HG02973 (cell line): ENCODE data around the gene RDH13.
"Not testable (repeated sequence)": the region's sequence is repeated elsewhere in the genome, so short reads cannot be mapped to it uniquely, and the experiment has no call there.

Experiments
- ATAC-seq: cut with Tn5 transposase; IDR thresholded peaks from one replicate; pipeline ENCODE4 v1.9.1; 2021; ENCODE audit warnings: moderate library complexity; ENCODE audit not compliant: unreplicated experiment

RDH13 gene

GRCh38 chr19:55079400-55080038 is 16.6 kb upstream of the RDH13 start:
- ATAC-seq: no peak

GRCh38 chr19:55078996-55079395 is 16.0 kb upstream of the RDH13 start:
- ATAC-seq: no peak

DNA sequence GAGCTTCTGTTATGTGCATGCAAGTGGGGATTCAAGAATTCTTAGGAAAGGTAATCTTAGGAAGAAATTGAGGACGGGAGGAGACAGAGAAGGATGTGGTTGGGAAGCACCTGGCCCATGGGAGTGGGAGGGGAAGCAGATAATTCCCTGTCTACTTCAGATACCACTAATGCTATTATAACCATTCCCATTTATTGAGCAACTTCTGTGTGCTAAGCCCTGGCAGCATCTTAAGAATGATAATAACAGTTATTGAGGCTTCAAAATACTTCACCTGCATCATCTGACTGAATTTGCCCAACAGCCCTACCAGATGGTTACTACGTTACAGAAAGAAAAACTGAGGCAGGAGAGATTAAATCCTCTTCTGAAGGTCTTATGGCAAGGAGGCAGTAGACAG is 14.2 kb upstream of the RDH13 start:
- ATAC-seq: no peak

GRCh38 chr19:55076321-55076720 is 13.4 kb upstream of the RDH13 start:
- ATAC-seq: no peak

- no peak for ATAC-seq
Measured at GRCh38 chr19:55075371-55075998, 12.5 kb upstream of the RDH13 start, which contains the start of gene EPS8L1. TSS of gene EPS8L1 (plus strand) at chr19:55075869. CDS start at chr19:55076445, 576 bp downstream.

DNA sequence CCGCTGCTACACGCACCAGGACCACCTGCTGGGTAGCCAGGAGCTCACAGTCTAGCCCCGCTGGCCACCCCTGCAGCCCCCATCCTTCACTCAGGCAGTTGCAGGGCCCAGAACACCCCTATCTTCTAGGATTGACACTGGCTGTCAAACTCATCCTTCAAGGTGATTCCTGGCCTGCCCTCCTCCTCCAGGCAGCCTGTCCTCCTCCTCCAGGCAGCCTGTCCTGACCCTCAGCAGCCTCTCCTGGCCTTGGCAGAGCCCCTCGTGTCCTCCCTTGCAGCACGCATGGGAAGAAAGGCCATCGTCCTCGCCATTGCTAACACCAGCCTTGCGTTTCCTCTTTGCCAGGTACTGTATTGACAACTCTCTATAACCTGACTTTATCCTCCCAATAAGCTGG is 9.0 kb upstream of the RDH13 start:
- ATAC-seq: no peak

GRCh38 chr19:55071129-55071502 is 8.2 kb upstream of the RDH13 start:
- no peak for ATAC-seq

DNA sequence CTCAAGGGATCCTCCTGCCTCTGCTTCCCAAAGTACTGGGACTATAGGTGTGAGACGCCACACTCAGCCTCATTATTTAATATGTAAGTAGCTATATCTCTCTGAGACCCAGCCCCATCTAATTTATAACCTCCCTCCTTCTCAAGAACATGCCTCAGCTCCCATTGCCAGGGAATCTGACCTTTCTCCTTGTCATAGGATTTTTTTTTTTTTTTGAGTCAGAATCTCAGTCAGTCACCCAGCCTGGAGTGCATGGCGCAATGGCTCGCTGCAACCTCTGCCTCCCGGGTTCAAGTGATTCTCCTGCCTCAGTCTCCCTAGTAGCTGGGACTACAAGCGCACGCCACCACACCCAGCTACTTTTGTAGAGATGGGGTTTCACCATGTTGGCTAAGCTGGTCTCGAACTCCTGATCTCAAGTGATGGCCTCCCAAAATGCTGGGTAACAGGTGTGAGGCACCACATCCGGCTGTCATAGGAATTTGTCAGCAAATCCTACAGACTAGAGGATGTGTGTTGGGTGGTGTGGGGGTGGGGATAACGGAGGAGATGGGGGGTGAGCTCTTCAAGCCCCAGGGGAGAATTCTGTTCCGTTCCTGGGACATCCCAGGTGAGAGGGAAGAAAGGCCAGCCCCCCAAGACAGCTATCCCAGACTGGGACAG is 7.6 kb upstream of the RDH13 start:
- ATAC-seq: no peak

GRCh38 chr19:55069865-55070197 is 6.9 kb upstream of the RDH13 start:
- no peak for ATAC-seq

DNA sequence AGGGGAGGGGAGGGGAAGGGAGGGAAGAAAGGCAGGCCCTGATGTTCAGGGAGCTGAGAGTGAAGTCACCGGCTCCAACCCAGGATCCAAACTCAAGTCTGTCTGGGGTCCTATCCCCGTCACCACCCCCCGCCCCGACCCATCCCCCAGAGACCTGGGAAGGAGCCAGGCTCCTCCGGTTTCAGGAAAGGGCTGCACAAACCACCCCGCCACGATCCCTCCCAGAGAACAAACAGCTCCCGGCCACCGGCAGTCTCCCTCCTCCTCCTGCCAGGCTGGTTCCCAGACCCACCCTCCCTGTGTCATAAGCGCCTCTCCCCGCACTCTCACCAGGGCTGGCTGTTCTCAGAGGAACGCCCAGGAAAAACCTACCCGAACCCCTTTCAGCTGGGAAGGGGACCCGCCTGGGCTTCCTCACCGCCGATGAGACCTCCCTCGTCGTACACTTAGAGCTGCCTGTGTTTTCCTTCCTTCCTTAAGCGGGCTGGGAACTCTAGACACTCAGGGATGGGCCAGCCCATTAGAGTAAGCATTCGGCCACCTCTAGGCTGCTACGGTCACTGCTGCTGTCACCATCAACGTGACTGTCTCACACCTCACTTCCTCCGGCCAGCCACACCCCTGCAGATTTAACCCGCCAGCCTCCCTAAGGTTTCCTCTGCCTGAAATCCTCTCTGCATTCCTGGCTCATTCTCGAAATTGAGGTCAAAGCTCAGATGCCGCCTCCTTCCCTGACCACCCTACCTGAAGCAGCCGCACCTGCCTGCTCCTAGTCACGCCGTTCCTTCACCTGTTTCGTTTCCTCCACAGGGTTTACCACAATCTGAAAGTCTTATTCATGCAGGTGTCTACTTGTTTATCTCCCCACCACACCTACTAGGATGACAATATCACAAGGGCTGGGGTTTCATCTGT is 6.3 kb upstream of the RDH13 start:
- ATAC-seq: no peak

- no peak for ATAC-seq
Measured at GRCh38 chr19:55067869-55068268, 4.9 kb upstream of the RDH13 start.

GRCh38 chr19:55066107-55066709 is 3.3 kb upstream of the RDH13 start:
- no peak for ATAC-seq

DNA sequence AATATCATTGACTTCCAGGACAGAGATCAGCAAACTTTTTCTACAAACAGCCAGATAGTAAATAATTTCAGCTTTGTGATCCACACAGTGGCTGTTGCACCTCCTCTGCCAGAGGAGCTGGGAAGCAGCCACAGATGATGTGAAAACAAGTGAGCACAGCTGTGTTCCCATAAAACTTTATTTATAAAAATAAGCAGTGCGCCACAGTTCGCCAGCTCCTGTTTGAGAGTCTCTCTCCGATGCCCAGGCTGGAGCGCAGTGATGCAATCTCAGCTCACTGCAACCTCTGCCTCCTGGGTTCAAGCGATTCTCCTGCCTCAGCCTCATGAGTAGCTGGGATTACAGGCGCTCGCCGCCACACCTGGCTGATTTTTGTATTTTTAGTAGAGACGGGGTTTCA is 2.6 kb upstream of the RDH13 start:
- ATAC-seq: not testable (repeated sequence)

DNA sequence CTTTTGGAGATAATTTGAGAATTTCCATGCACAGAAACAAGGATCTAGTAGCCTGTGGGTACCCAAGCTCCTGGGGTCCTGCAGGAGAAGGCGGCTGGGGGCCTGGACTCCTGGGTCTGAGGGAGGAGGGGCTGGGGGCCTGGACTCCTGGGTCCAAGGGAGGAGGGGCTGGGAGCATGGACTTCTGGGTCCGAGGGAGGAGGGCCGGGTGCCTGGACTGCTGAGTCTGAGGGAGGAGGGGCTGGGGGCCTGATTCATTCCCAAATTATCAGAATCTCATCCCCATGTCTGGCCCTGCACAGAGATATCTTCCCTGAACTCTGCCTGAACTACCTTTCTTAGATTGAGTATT is 520 bp upstream of the RDH13 start:
- ATAC-seq: no peak

GRCh38 chr19:55060287-55060686 is 2.7 kb downstream of the RDH13 start:
- ATAC-seq: not testable (repeated sequence)

- no peak for ATAC-seq
Measured at GRCh38 chr19:55058781-55059610, 4.0 kb downstream of the RDH13 start.

- ATAC-seq: no peak
Measured at GRCh38 chr19:55056827-55057226, 6.1 kb downstream of the RDH13 start.

DNA sequence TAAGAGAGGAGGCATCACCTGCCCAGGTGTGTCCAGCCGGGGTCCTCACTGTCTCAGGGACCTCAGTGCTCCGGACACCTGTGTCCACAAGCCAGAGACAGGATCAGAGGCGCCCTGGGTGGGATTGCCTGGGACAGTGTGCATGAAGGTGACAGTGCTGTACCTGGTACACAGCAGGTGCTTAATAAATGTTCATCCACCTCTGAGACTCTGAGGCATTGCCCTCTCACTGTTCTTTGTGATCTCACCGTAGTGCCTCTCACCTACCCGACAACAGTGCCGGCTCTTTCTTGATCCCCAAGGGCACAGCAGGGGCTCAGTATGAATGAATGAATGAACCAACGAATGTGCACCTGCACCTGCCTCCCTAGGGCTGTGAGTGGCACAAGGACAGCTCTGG is 9.2 kb downstream of the RDH13 start:
- no peak for ATAC-seq

DNA sequence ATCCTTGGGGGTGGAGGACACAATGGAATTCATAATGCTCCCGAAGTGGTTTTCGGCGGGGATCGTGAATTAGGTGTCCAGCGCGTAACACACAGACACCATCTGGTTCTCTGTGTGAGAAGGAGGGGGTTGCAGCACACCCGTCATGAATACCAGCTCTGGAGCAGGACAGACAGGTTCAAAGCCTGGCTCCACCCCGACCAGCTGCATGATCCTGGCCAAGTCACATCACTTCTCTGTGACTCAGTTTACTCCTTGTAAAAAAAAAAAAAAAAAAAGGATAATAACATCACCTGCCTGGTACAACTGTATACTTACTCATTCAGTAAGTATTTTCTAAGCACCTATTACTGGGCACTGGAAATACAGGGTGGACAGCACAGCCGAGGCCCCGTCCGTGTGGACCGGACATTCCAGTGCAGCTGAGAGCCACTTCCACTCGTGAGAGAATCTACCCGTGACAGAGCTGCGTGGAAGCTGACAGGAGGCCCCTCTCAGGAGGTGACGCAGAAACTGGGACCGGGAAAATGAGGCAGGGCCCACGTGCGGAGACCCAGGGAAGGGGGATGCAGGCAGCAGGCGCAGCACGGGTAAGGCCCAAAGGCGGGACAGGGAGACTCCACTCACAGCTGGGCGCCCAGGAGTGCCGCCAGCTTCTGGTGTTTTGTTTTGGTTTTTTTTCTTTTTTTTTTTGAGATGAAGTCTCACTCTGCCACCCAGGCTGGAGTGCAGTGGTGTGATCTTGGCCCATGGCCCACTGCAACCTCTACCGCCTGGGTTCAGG is 12.0 kb downstream of the RDH13 start:
- no peak for ATAC-seq
